ENCODE data around the gene GCHFR. TPM values are rescaled to one million over a fixed set of nuclear protein-coding genes. Genes with fewer than 3 reads are reported as not detected.

The GCHFR gene
- total and polyA plus RNA-seq, 10 of the 15 experiments (the other 5 are each of a cell fraction or from before 2014, with no cell fraction given): 10.5 to 94.0 (median 35.3) TPM

DNA sequence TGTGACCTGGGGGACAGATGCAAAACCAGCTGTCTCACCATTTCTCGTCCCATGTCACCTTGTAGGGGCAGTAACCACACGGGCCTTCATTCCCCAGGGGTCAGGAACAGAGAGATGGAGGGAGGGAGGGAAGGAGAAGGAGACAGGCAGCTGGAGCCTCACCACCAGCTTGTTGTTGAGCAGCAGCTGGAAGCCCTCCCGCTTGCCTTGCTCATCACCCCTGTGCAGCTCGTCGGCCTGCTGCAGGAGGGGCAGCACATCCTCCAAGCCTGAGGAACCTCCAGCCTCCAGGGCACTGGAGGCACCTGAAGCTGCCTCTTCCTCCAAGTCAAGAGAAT, 19.1 kb upstream of the GCHFR start:
- Histone ChIP-seq H3K79me2 (ENCODE audit: control insufficient read depth, insufficient read depth, low read length) (no peaks in the 10 kb centered on the region; the same call in 1 of the 2 replicates), H3K27ac (ENCODE audit: control insufficient read depth, insufficient read depth) (no peak overlapping the region), H2AFZ (ENCODE audit: control insufficient read depth, low read depth, low read length) (no peak overlapping the region), H3K27me3 (replicated peaks in 1 of 2; ENCODE audit: control insufficient read depth in 2 of 2, insufficient read depth in 2 of 2, low read length in 1 of 2) (no peaks in the 10 kb centered on the region), H3K4me3 (no peak overlapping the region), H3K36me3 (ENCODE audit: control insufficient read depth in 2 of 2, insufficient read depth in 2 of 2, low read length in 1 of 2) (peaks cover 13 to 18% of the 10 kb centered on the region in 2 experiments), H4K20me1 (ENCODE audit: control insufficient read depth, insufficient read depth) (no peaks in the 10 kb centered on the region), H3K9me3 (replicated peaks; ENCODE audit: control insufficient read depth, insufficient read depth, low read length) (no peaks in the 10 kb centered on the region), H3K4me1 (ENCODE audit: control insufficient read depth, insufficient read depth, low read length) (peaks cover 9% of the 10 kb centered on the region), H3K9ac (ENCODE audit: control insufficient read depth, insufficient read depth, low read length) (no peak overlapping the region), H3K4me2 (ENCODE audit: control insufficient read depth, insufficient read depth) (no peak overlapping the region)
- no peak for ATAC-seq
- TF ChIP-seq NFYA (IDR thresholded peaks at IDR 0.05; ENCODE audit: borderline replicate concordance, low read depth, low read length) (no peak), ZNF217 (IDR thresholded peaks at IDR 0.05) (no peak), CREM (IDR thresholded peaks at IDR 0.05; ENCODE audit: low read depth) (no peak), SMAD1 (IDR thresholded peaks at IDR 0.05; ENCODE audit: low read depth, partially characterized antibody) (no peak), NR2C1 (IDR thresholded peaks at IDR 0.05) (no peak)
- in situ Hi-C loops (cut with MboI): no loop called here
- ChIA-PET CTCF (interaction anchor here (0.6 to 3.3 kb wide), 6 partner anchors 18 to 150 kb away, joined by 3 to 18 read pairs (median 6); partner anchors contain the start of gene VPS18), POLR2A (interaction anchor here (1.0 kb wide), 1 partner anchor 26 kb away, joined by 3 read pairs; no protein-coding TSS in a partner anchor), RAD21 (ENCODE audit: unreplicated experiment) (interaction anchor here (0.8 to 2.1 kb wide), 5 partner anchors 12 to 155 kb away, joined by 4 to 11 read pairs (median 5); partner anchors contain the start of gene RAD51), SMC1A (ENCODE audit: uncharacterized antibody, unreplicated experiment) (interaction anchor here (0.8 to 2.1 kb wide), 2 partner anchors 37 to 40 kb away, joined by 3 to 8 read pairs; no protein-coding TSS in a partner anchor)
- no peak for DNase-seq (ENCODE audit: low read depth, low spot score)
- no TSS peak for BruUV-seq (replicated peaks)
- no peak for FAIRE-seq
- intact Hi-C loops (cut with micrococcal nuclease; ENCODE audit: unreplicated experiment): loop anchor here (5.0 kb wide), 1 partner anchor 38 kb away; no protein-coding TSS in a partner anchor
- 96% methylated on average over 5 of the region's 5 CpGs for WGBS (ENCODE audit: insufficient coverage, insufficient replicate concordance, low lambda C conversion rate, missing lambda C conversion rate)

DNA sequence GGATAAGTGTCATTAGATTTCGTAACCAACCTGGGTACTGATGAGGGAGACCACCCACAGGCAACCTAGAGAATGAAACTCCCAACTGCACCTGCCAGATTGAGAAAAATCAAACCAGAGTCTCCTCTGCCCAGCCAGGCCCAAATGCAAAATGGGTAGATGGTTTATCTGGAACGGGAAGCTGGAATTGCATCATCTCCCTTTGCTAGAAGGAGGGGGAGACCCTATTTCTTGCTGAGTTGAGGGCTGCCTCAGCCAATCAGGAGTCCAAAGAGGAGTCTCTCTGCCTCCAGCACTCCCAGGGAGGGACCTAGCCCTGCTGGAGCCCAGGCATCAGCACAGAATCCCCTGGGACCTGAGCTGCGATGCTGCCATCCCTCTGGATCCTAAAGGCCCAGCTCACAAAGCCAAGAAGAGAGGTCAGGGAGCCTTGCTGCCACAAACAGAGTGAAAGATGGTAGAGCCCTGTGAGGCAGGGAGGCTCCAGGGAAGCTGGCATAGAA, 16.9 kb upstream of the GCHFR start:
- POLR2A ChIA-PET: interaction anchor here (0.8 kb wide), 1 partner anchor 59 kb away, joined by 5 read pairs; no protein-coding TSS in a partner anchor
- BruUV-seq (replicated peaks): no TSS peak
- Histone ChIP-seq H3K9me3 (replicated peaks; ENCODE audit: control insufficient read depth, insufficient read depth, low read length) (no peaks in the 10 kb centered on the region), H3K27ac (ENCODE audit: control insufficient read depth, insufficient read depth) (no peak overlapping the region), H2AFZ (ENCODE audit: control insufficient read depth, low read depth, low read length) (no peak overlapping the region), H4K20me1 (ENCODE audit: control insufficient read depth, insufficient read depth) (no peaks in the 10 kb centered on the region), H3K9ac (ENCODE audit: control insufficient read depth, insufficient read depth, low read length) (no peak overlapping the region), H3K36me3 (ENCODE audit: control insufficient read depth in 2 of 2, insufficient read depth in 2 of 2, low read length in 1 of 2) (peaks cover 16 to 18% of the 10 kb centered on the region in 2 experiments), H3K4me3 (no peak overlapping the region), H3K4me2 (ENCODE audit: control insufficient read depth, insufficient read depth) (no peak overlapping the region), H3K79me2 (ENCODE audit: control insufficient read depth, insufficient read depth, low read length) (peaks cover under 1% of the 10 kb centered on the region), H3K4me1 (ENCODE audit: control insufficient read depth, insufficient read depth, low read length) (peaks cover 9% of the 10 kb centered on the region), H3K27me3 (replicated peaks in 1 of 2; ENCODE audit: control insufficient read depth in 2 of 2, insufficient read depth in 2 of 2, low read length in 1 of 2) (no peaks in the 10 kb centered on the region)
- FAIRE-seq: no peak
- DNase-seq (ENCODE audit: low read depth, low spot score): no peak
- intact Hi-C loops (cut with micrococcal nuclease; ENCODE audit: unreplicated experiment): loop anchor here (5.0 kb wide), 1 partner anchor 35 kb away; no protein-coding TSS in a partner anchor
- no peak for ATAC-seq
- RAD21 ChIA-PET (ENCODE audit: unreplicated experiment): interaction anchor here (0.6 to 2.3 kb wide), 9 partner anchors 8 to 157 kb away, joined by 3 to 14 read pairs (median 3); partner anchors contain the start of gene SPINT1
- in situ Hi-C loops (cut with MboI): no loop called here
- SMC1A ChIA-PET (ENCODE audit: uncharacterized antibody, unreplicated experiment): interaction anchor here (0.7 to 2.3 kb wide), 8 partner anchors 24 to 145 kb away, joined by 3 to 22 read pairs (median 4); no protein-coding TSS in a partner anchor
- CTCF ChIA-PET: interaction anchor here (0.7 to 3.3 kb wide), 11 partner anchors 11 to 147 kb away, joined by 3 to 37 read pairs (median 6); partner anchors contain the start of genes C15orf62 and VPS18
- WGBS (ENCODE audit: insufficient coverage, insufficient replicate concordance, low lambda C conversion rate, missing lambda C conversion rate): 79% methylated on average over 3 of the region's 3 CpGs
- TF ChIP-seq HDAC6 (IDR thresholded peaks at IDR 0.05; ENCODE audit: unreplicated experiment): no peak
- TF ChIP-seq TCF12 (IDR thresholded peaks at IDR 0.05; ENCODE audit: low read depth, low read length): no peak
- TF ChIP-seq, protein P1, sequence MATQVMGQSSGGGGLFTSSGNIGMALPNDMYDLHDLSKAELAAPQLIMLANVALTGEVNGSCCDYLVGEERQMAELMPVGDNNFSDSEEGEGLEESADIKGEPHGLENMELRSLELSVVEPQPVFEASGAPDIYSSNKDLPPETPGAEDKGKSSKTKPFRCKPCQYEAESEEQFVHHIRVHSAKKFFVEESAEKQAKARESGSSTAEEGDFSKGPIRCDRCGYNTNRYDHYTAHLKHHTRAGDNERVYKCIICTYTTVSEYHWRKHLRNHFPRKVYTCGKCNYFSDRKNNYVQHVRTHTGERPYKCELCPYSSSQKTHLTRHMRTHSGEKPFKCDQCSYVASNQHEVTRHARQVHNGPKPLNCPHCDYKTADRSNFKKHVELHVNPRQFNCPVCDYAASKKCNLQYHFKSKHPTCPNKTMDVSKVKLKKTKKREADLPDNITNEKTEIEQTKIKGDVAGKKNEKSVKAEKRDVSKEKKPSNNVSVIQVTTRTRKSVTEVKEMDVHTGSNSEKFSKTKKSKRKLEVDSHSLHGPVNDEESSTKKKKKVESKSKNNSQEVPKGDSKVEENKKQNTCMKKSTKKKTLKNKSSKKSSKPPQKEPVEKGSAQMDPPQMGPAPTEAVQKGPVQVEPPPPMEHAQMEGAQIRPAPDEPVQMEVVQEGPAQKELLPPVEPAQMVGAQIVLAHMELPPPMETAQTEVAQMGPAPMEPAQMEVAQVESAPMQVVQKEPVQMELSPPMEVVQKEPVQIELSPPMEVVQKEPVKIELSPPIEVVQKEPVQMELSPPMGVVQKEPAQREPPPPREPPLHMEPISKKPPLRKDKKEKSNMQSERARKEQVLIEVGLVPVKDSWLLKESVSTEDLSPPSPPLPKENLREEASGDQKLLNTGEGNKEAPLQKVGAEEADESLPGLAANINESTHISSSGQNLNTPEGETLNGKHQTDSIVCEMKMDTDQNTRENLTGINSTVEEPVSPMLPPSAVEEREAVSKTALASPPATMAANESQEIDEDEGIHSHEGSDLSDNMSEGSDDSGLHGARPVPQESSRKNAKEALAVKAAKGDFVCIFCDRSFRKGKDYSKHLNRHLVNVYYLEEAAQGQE (IDR thresholded peaks at IDR 0.05; ENCODE audit: low read depth, low read length): no peak
- no peak for TF ChIP-seq FOXM1 (IDR thresholded peaks at IDR 0.05; ENCODE audit: low read depth, low read length)
- TF ChIP-seq BCL11A (IDR thresholded peaks at IDR 0.05; ENCODE audit: low read depth, low read length): no peak
- TF ChIP-seq EGR1 (IDR thresholded peaks at IDR 0.05; ENCODE audit: borderline replicate concordance in 1 of 2, low read depth in 2 of 2, low read length in 2 of 2): no peak
- TF ChIP-seq, protein P2, sequence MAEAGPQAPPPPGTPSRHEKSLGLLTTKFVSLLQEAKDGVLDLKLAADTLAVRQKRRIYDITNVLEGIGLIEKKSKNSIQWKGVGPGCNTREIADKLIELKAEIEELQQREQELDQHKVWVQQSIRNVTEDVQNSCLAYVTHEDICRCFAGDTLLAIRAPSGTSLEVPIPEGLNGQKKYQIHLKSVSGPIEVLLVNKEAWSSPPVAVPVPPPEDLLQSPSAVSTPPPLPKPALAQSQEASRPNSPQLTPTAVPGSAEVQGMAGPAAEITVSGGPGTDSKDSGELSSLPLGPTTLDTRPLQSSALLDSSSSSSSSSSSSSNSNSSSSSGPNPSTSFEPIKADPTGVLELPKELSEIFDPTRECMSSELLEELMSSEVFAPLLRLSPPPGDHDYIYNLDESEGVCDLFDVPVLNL (IDR thresholded peaks at IDR 0.05; ENCODE audit: low read depth, low read length): no peak
